ENCODE measurements around the gene FGF14.

Gene FGF14

DNA sequence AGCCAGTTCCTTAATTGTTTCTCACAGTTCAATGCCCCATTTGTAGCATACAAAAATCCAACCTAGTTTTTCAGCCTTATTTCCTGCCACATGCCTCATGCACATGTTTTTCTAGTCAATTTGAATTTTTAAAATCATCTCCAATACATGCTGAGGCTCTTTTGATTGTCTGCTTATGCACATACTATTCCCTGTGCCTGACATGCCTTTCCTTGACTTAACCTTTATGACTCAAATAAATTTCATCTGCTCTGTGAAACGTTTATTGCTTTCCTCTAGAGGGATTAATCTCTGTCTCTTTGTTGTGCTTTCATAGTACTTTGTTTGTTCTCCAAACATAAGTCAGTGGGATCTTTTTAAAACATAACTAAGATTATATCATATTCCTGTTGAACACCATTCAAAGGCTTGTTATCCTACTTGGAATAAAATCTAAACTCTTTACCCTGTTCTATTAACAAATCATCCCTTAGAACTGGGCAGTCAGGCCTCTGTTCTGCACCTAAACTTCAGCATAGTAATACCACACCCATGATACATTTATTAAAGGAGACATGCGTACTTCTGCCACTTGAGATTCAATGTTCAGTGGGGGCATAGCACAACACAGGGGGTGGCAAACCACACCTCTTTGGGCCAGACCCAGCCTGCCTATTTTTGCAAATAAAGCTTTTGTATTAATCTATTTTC lies 346.6 kb downstream of the FGF14 start:
- no peak overlapping the region for H3K27ac ChIP-seq
- TF ChIP-seq, protein P1, sequence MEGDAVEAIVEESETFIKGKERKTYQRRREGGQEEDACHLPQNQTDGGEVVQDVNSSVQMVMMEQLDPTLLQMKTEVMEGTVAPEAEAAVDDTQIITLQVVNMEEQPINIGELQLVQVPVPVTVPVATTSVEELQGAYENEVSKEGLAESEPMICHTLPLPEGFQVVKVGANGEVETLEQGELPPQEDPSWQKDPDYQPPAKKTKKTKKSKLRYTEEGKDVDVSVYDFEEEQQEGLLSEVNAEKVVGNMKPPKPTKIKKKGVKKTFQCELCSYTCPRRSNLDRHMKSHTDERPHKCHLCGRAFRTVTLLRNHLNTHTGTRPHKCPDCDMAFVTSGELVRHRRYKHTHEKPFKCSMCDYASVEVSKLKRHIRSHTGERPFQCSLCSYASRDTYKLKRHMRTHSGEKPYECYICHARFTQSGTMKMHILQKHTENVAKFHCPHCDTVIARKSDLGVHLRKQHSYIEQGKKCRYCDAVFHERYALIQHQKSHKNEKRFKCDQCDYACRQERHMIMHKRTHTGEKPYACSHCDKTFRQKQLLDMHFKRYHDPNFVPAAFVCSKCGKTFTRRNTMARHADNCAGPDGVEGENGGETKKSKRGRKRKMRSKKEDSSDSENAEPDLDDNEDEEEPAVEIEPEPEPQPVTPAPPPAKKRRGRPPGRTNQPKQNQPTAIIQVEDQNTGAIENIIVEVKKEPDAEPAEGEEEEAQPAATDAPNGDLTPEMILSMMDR (conservative IDR thresholded peaks at IDR 0.05) = no peak
- no peak for TF ChIP-seq ZFX (IDR thresholded peaks at IDR 0.05)

DNA sequence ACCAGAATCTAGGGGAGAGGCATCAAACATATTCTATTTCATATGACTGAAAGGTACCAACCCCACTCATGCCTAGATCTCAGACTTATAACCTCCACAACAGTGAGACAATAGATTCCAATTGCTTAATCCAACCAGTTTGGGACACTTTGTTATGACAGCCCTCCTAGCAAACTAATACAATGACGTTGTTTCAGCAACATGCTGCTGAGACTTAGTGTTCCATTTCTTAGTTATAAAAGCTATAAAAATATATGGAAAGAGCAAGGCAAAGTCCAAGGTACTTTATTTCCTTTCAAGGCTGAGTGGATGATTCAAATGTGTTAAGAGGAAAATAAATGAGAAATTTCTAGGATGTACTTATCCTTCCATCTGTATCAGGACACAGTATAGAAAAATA lies 352.0 kb downstream of the FGF14 start:
- H3K27ac ChIP-seq = no peak overlapping the region
- TF ChIP-seq, protein P1 (conservative IDR thresholded peaks at IDR 0.05) = no peak
- no peak for TF ChIP-seq ZFX (IDR thresholded peaks at IDR 0.05)

DNA sequence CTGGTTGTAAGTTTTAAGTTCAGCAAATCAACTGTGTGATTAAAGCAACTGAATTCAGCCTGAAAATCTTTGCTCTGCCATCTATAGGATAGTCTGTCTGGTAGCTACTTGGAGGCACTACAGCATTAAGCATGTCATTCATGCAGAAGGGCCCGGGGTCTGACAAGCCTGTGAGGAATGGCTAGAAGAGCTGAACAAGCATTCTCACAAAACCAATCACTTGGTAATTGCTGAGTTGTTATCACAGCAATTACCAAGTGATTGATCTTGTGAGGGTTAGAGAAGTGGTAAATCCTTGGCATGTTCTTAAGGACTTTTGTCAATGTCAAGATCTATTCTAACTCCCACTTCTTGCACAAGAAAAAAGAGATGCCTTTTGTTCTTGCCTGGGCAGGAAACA lies 356.1 kb downstream of the FGF14 start:
- H3K27ac ChIP-seq = no peak overlapping the region
- TF ChIP-seq, protein P1 (conservative IDR thresholded peaks at IDR 0.05) = no peak
- TF ChIP-seq ZFX (IDR thresholded peaks at IDR 0.05) = no peak

DNA sequence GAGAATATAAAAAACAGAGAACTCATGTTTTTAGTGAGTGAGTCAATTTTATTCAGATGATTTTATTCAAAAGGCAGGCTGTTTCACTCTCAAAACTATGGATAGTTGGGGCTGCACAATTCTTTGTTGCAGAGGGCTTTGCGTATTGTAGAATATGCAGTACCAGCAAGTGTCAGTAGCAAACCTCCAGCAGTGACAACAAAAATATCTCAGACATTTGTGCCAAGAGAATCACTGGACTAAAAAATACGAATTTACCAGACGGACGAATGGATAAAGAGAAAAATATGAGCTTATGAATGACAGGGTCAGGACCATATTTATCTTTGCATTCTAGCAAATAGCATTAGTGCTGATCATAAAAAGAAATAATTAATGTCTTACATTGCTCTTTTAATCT lies 359.1 kb downstream of the FGF14 start:
- TF ChIP-seq ZFX (IDR thresholded peaks at IDR 0.05) = no peak
- TF ChIP-seq, protein P1 (conservative IDR thresholded peaks at IDR 0.05) = no peak
- H3K27ac ChIP-seq = no peak overlapping the region

DNA sequence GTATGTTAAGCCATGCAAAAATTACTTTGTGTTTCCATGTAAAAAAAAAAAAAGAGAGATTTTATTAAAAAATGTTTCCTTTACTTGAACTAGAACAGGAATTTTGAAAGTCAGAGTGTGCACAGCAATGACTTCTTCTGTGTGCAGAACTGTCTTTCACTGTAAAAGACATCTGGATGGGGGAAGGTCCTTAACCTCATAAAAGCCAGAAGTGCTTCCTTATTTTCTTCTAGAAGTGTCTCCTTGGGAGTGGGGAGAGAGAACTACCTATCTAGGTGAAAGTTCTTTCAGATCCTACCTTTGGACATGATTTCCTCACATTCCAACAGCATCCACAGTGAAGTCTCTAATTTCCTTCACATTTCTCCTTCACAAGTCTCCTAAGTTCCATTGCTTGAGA lies 360.3 kb downstream of the FGF14 start:
- no peak overlapping the region for H3K27ac ChIP-seq
- no peak for TF ChIP-seq ZFX (IDR thresholded peaks at IDR 0.05)
- TF ChIP-seq, protein P1 (conservative IDR thresholded peaks at IDR 0.05) = no peak

DNA sequence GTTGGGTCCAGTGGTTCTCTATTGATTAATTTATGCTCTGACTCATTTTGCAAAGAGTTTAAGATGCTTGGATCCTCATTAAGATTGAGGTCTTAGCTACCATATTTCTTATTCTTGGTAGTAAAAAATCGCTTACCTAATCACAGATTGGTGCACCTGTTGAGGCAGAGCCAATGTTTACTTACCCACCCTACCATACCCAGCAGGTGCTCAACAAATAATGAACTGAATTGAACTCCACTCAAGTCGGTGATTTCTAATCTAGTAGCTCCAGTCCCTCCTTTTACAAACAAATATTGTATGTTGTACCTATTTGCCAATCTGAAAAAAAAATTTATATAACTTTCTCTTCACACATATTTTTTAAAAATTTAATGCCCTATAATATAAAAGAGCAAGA lies 361.0 kb downstream of the FGF14 start:
- no peak overlapping the region for H3K27ac ChIP-seq
- TF ChIP-seq, protein P1 (conservative IDR thresholded peaks at IDR 0.05) = no peak
- no peak for TF ChIP-seq ZFX (IDR thresholded peaks at IDR 0.05)

DNA sequence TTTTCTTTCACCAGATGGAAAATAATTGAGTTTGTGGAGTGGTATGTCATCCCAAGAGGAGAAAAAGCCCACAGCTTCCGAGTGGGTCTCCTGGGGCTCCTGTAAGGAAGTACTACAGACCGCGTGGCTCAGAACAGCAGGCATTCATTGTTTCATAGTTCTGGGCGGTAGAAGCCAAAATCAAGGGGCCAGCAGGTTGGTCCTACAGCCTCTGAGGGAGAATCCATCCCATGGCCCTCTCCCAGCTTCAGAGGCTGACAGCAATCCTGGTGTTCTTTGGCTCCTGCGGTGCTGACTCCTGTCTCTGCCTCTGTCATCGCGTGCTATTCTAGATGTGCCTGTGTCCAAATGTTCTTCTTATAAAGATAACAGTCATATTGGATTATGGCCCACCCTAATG lies 362.6 kb downstream of the FGF14 start:
- TF ChIP-seq, protein P1 (conservative IDR thresholded peaks at IDR 0.05) = no peak
- TF ChIP-seq ZFX (IDR thresholded peaks at IDR 0.05) = no peak
- H3K27ac ChIP-seq = no peak overlapping the region

Measured in C4-2B (cell line).